K562 (cell line): ENCODE results near the gene PDIA5.

Source experiments
- POLR3A ChIP-seq: IDR thresholded peaks from 2 replicates; pipeline ENCODE4 v1.6.1; 2011; ENCODE audit warnings: borderline replicate concordance, mild to moderate bottlenecking, moderate library complexity; ENCODE audit not compliant: insufficient read length, insufficient read depth; ENCODE audit errors: extremely low read depth
- TEAD2 ChIP-seq: fragments of 450-650 bp; IDR thresholded peaks from 2 replicates; pipeline ENCODE4 v1.6.1; 2016; ENCODE audit warnings: missing genetic modification characterization, control low read depth, missing compliant biosample characterization
- ZNF280B ChIP-seq: fragments of 250-450 bp; sonication (Bioruptor Pico); IDR thresholded peaks from 2 replicates; pipeline ENCODE4 v1.5.1; 2021; ENCODE audit warnings: mild to moderate bottlenecking

- TF ChIP-seq ZNF280B (CRISPR knock-in tag) (no peak), TEAD2 (no peak), POLR3A (no peak)
Measured at GRCh38 chr3:123158899-123159390, 92.1 kb downstream of the PDIA5 start.
